H9 (cell line): ENCODE data around the gene RHCE. TPM values are rescaled to one million over a fixed set of nuclear protein-coding genes. Genes with fewer than 3 reads are reported as not detected.

Experiments used
- DNase-seq: peaks from one replicate; pipeline ENCODE4 v3.0.0-alpha.2; 2017
- H2AFZ ChIP-seq: one replicate; pipeline ENCODE4 v1.6.1; 2013; ENCODE audit warnings: mild to moderate bottlenecking, low read length, control low read depth, moderate library complexity
- H2AK5ac ChIP-seq: 2 replicates; pipeline ENCODE4 v1.6.1; 2013; ENCODE audit warnings: low read length, control low read depth, mixed read lengths; ENCODE audit not compliant: insufficient read length
- H2BK120ac ChIP-seq: one replicate; pipeline ENCODE4 v1.6.1; 2013; ENCODE audit warnings: low read depth, mild to moderate bottlenecking, low read length, control low read depth, inconsistent platforms; ENCODE audit not compliant: poor library complexity, severe bottlenecking
- H2BK12ac ChIP-seq: 2 replicates; pipeline ENCODE4 v1.6.1; 2013; ENCODE audit warnings: low read length, control low read depth, mixed read lengths, low read depth; ENCODE audit not compliant: insufficient read length
- H2BK15ac ChIP-seq: 2 replicates; pipeline ENCODE4 v1.6.1; 2013; ENCODE audit warnings: low read depth, low read length, control low read depth
- H2BK20ac ChIP-seq: one replicate; pipeline ENCODE4 v1.6.1; 2013; ENCODE audit warnings: low read depth, mild to moderate bottlenecking, low read length, control low read depth, inconsistent platforms; ENCODE audit not compliant: poor library complexity, severe bottlenecking
- H2BK5ac ChIP-seq: 2 replicates; pipeline ENCODE4 v1.6.1; 2013; ENCODE audit warnings: low read length, control low read depth, mixed read lengths; ENCODE audit not compliant: insufficient read length
- H3K14ac ChIP-seq: 2 replicates; pipeline ENCODE4 v1.6.1; 2013; ENCODE audit warnings: low read length, control low read depth; ENCODE audit not compliant: insufficient read depth
- H3K18ac ChIP-seq: 2 replicates; pipeline ENCODE4 v1.6.1; 2013; ENCODE audit warnings: low read depth, mild to moderate bottlenecking, mixed read lengths, low read length, control low read depth; ENCODE audit not compliant: insufficient read length
- H3K23ac ChIP-seq: 2 replicates; pipeline ENCODE4 v1.6.1; 2013; ENCODE audit warnings: low read length, control low read depth, mixed read lengths, low read depth; ENCODE audit not compliant: insufficient read length
- H3K23me2 ChIP-seq: 2 replicates; pipeline ENCODE4 v1.6.1; 2013; ENCODE audit warnings: low read depth, mild to moderate bottlenecking, mixed read lengths, low read length, control low read depth; ENCODE audit not compliant: insufficient read length, poor library complexity, severe bottlenecking
- H3K27ac ChIP-seq: 2 replicates; pipeline ENCODE4 v1.5.1; 2013; ENCODE audit warnings: low read length, control low read depth, mixed read lengths, low read depth; ENCODE audit not compliant: insufficient read length
- H3K27me3 ChIP-seq: 2 replicates; pipeline ENCODE4 v1.6.1; 2013; ENCODE audit warnings: low read length, control low read depth, inconsistent platforms; ENCODE audit not compliant: insufficient read depth
- H3K4ac ChIP-seq: 2 replicates; pipeline ENCODE4 v1.6.1; 2013; ENCODE audit warnings: low read depth, mild to moderate bottlenecking, control low read depth, inconsistent platforms, low read length, moderate library complexity
- H3K4me1 ChIP-seq: 2 replicates; pipeline ENCODE4 v1.6.1; 2013; ENCODE audit warnings: low read length, control low read depth, inconsistent platforms; ENCODE audit not compliant: insufficient read depth
- H3K4me2 ChIP-seq: 2 replicates; pipeline ENCODE4 v1.6.1; 2013; ENCODE audit warnings: low read length, control low read depth, mixed read lengths; ENCODE audit not compliant: insufficient read length, insufficient read depth
- H3K56ac ChIP-seq: 2 replicates; pipeline ENCODE4 v1.6.1; 2013; ENCODE audit warnings: low read depth, mild to moderate bottlenecking, mixed read lengths, low read length, control low read depth; ENCODE audit not compliant: insufficient read length
- H3K79me1 ChIP-seq: 2 replicates; pipeline ENCODE4 v1.6.1; 2013; ENCODE audit warnings: low read depth, mild to moderate bottlenecking, moderate library complexity, low read length, control low read depth, inconsistent platforms; ENCODE audit not compliant: insufficient read depth, poor library complexity, severe bottlenecking
- H3K79me2 ChIP-seq: 2 replicates; pipeline ENCODE4 v1.6.1; 2013; ENCODE audit warnings: low read length, control low read depth, inconsistent platforms; ENCODE audit not compliant: insufficient read depth
- H3K9ac ChIP-seq: 2 replicates; pipeline ENCODE4 v1.6.1; 2013; ENCODE audit warnings: low read length, control low read depth, mixed read lengths; ENCODE audit not compliant: insufficient read length; ENCODE audit errors: extremely low read depth
- H3K9me3 ChIP-seq: one replicate; pipeline ENCODE4 v1.6.1; 2013; ENCODE audit warnings: low read depth, low read length, inconsistent platforms; ENCODE audit not compliant: control insufficient read depth
- H3T11ph ChIP-seq: one replicate; pipeline ENCODE4 v1.6.1; 2013; ENCODE audit warnings: mild to moderate bottlenecking, low read length, control low read depth, inconsistent platforms
- H4K20me1 ChIP-seq: one replicate; pipeline ENCODE4 v1.6.1; 2013; ENCODE audit not compliant: control insufficient read depth, insufficient read length, insufficient read depth
- H4K5ac ChIP-seq: 2 replicates; pipeline ENCODE4 v1.6.1; 2013; ENCODE audit warnings: low read depth, mild to moderate bottlenecking, mixed read lengths, low read length, control low read depth; ENCODE audit not compliant: insufficient read length
- H4K8ac ChIP-seq: replicated peaks from 2 replicates; pipeline ENCODE4 v1.6.1; 2013; ENCODE audit warnings: low read length, control low read depth, mixed read lengths, low read depth; ENCODE audit not compliant: insufficient read length
- H4K91ac ChIP-seq: 2 replicates; pipeline ENCODE4 v1.6.1; 2013; ENCODE audit warnings: low read depth, mild to moderate bottlenecking, moderate library complexity, mixed read lengths, low read length, control low read depth; ENCODE audit not compliant: insufficient read length
- H3K27ac Mint-ChIP-seq, 3 experiments: 2 replicates in 2 of 3; 3 replicates in 1 of 3; pipeline ENCODE4 v1.8.0; 2020 to 2021; ENCODE audit warnings: mixed read lengths in 3 of 3, mild to moderate bottlenecking in 1 of 3, moderate library complexity in 1 of 3
- H3K27me3 Mint-ChIP-seq: 2 replicates; pipeline ENCODE4 v1.8.0; 2021; ENCODE audit warnings: low read depth, mild to moderate bottlenecking, moderate library complexity, mixed read lengths
- H3K36me3 Mint-ChIP-seq, 3 experiments: 2 replicates in 2 of 3; 3 replicates in 1 of 3; pipeline ENCODE4 v1.8.0; 2020 to 2021; ENCODE audit warnings: low read depth in 3 of 3, mixed read lengths in 3 of 3; ENCODE audit not compliant: insufficient read depth in 1 of 3
- H3K4me1 Mint-ChIP-seq, 2 experiments: 2 replicates each; pipeline ENCODE4 v1.8.0; 2020; ENCODE audit warnings: mixed read lengths in 2 of 2
- H3K4me3 Mint-ChIP-seq, 2 experiments: 2 replicates in 1 of 2; 3 replicates in 1 of 2; pipeline ENCODE4 v1.8.0; 2020 to 2021; ENCODE audit warnings: mild to moderate bottlenecking in 2 of 2, mixed read lengths in 2 of 2, moderate library complexity in 1 of 2
- H3K9me3 Mint-ChIP-seq, 2 experiments: 2 replicates in 1 of 2; 3 replicates in 1 of 2; pipeline ENCODE4 v1.8.0; 2020; ENCODE audit warnings: mild to moderate bottlenecking in 2 of 2, mixed read lengths in 2 of 2, moderate library complexity in 1 of 2
- WGBS: extraction: QIAGEN DNeasy Blood & Tissue Kit; methylation state at CpG from one replicate; pipeline ENCODE4 v1.1.7; 2013; ENCODE audit warnings: missing lambda C conversion rate, low lambda C conversion rate, mixed read lengths; ENCODE audit not compliant: insufficient read length; ENCODE audit errors: extremely low coverage; 5-methylcytosine and 5-hydroxymethylcytosine counted together
- total RNA-seq: library from RNA; stranded (reverse); gene quantifications from 2 replicates; pipeline ENCODE4 v1.2.1, GENCODE V29; 2021
- TF ChIP-seq, protein P1 (sequence below): fragments of 200-600 bp; sonication (generic); conservative IDR thresholded peaks from 3 replicates; pipeline ENCODE4 v1.8.0; 2021; ENCODE audit warnings: antibody characterized with exemption, mild to moderate bottlenecking

RHCE gene
- total RNA-seq, 1 experiment from 2014 or later, result 0.90 TPM

DNA sequence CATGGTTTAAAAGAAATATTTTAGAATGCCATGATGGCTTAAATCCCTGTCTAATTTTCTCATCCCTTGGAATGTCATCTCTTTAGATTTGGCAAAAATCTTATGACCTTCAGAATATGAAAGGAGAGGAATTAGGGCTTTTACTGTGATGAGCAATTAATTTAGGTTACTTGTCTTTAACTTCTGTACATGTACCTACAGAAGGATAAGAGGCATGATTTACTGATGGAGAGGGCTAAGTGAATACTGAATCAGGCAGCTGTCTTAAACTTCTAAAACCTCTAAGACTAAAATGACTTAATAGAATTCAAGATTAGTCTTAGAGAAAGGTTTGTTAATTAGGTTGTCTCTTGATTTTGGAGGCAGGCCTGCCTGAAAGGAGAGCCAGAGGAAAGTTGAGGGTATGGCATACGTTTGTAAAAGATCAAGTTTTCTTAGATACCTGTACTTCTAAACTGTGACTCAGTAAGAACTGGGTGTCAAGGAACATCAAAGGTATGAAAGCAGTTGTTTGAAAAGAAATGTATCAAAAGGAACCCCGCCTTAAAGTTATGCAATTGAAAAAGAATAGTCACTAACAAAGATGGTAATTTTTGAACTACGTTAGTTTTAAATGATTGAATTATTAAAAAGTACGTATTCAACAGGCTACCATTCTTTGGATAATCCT, 22.5 kb upstream of the RHCE start:
- Histone ChIP-seq H3K4ac (no peak overlapping the region), H2BK15ac (no peak overlapping the region), H4K20me1 (no peaks in the 10 kb centered on the region), H2AK5ac (no peak overlapping the region), H3K79me2 (no peaks in the 10 kb centered on the region; the same call in 1 of the 2 replicates), H3K23ac (no peak overlapping the region), H3T11ph (no peak overlapping the region), H2BK120ac (no peak overlapping the region), H4K91ac (no peak overlapping the region), H2AFZ (no peak overlapping the region), H3K4me1 (no peaks in the 10 kb centered on the region), H3K9ac (no peak overlapping the region), H3K9me3 (no peaks in the 10 kb centered on the region), H3K23me2 (no peaks in the 10 kb centered on the region), H2BK20ac (no peak overlapping the region), H3K18ac (no peak overlapping the region), H2BK5ac (no peak overlapping the region), H4K5ac (no peak overlapping the region), H3K14ac (no peak overlapping the region), H3K27ac (no peak overlapping the region), H3K79me1 (no peaks in the 10 kb centered on the region), H4K8ac (no peak overlapping the region), H3K56ac (no peak overlapping the region), H3K4me2 (no peak overlapping the region), H3K27me3 (no peaks in the 10 kb centered on the region), H2BK12ac (no peak overlapping the region)
- H3K27ac Mint-ChIP-seq, result no peak overlapping the region
- no peaks in the 10 kb centered on the region for H3K27me3 Mint-ChIP-seq
- TF ChIP-seq, protein P1, sequence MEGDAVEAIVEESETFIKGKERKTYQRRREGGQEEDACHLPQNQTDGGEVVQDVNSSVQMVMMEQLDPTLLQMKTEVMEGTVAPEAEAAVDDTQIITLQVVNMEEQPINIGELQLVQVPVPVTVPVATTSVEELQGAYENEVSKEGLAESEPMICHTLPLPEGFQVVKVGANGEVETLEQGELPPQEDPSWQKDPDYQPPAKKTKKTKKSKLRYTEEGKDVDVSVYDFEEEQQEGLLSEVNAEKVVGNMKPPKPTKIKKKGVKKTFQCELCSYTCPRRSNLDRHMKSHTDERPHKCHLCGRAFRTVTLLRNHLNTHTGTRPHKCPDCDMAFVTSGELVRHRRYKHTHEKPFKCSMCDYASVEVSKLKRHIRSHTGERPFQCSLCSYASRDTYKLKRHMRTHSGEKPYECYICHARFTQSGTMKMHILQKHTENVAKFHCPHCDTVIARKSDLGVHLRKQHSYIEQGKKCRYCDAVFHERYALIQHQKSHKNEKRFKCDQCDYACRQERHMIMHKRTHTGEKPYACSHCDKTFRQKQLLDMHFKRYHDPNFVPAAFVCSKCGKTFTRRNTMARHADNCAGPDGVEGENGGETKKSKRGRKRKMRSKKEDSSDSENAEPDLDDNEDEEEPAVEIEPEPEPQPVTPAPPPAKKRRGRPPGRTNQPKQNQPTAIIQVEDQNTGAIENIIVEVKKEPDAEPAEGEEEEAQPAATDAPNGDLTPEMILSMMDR, result no peak
- peaks cover 7 to 20% of the 10 kb centered on the region in 2 experiments for H3K4me1 Mint-ChIP-seq
- WGBS, result no CpG with 5 or more reads among the region's 4 CpGs
- H3K4me3 Mint-ChIP-seq, result no peak overlapping the region
- DNase-seq, result no peak
- H3K9me3 Mint-ChIP-seq, result no peaks in the 10 kb centered on the region
- H3K36me3 Mint-ChIP-seq, result 0 out of 7 replicates have a peak, but pooled peaks cover 0 to 5% (median 0%) of the 10 kb centered on the region in 3 experiments
